ENCODE data around the gene C13orf42. TPM values are rescaled to one million over a fixed set of nuclear protein-coding genes. Genes with fewer than 3 reads are reported as not detected.

C13orf42 gene
- total RNA-seq, 2 donors from 2014 or later: not detected

DNA sequence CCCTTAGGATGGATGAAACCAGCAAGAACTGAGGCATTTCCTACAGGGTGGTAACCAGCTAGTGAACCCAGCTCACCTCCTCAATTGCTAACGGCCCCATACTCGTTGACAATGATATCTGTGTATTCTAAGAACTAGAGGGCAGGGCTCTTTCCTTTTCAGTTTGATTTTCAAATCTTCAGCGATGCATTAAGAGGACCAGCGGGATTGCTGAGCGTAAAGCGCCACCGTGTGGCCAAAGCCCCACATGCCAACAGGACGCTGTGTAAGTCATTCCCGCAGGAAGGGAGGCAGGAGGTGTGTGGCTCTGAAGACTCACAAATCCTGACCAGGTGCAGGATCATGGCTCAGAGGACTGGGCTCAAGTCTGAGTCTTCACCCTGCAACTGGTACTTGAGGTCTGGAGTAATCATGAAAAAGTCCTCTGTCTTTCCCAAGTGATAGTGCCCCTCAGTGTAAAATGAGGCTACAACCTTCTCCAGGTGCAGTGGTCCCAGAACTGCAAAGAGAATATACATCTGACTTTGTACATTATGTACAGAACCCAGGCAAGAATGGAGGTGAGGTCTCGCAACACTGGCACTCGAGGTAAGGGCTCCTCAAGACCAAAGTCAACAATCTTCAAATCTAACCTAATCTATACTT lies 40.9 kb downstream of the C13orf42 start:
- ATAC-seq (peak; percentile 85 to 90), DNase-seq (peak; percentile 81)
- intact Hi-C loops (cut with DNase I): loop anchor here in 1 of 2 donors (5.0 to 10.0 kb wide), 2 partner anchors 1093 to 1405 kb away; no protein-coding TSS in a partner anchor

DNA sequence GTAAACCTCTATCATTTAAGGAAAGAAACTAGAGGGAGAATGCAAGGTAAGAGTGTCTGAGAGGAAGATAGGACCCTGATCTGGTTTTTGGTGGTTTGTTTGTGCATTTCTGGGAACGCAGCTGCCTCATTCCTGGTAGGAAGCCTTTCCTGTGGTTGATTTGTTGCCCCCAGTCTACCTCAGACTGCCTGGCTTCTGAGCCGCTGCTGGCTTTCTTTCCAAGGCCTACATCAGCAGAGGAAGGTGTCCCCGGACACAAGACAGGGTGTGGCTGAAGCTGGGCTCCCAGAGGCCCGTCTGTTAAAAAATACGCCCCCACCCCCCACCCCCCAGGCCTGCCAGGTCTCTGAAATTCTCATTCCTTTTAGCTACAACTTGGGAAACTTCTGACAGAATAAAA lies 42.6 kb downstream of the C13orf42 start:
- ATAC-seq (no peak), DNase-seq (no peak)
- intact Hi-C loops (cut with DNase I): no loop called here

DNA sequence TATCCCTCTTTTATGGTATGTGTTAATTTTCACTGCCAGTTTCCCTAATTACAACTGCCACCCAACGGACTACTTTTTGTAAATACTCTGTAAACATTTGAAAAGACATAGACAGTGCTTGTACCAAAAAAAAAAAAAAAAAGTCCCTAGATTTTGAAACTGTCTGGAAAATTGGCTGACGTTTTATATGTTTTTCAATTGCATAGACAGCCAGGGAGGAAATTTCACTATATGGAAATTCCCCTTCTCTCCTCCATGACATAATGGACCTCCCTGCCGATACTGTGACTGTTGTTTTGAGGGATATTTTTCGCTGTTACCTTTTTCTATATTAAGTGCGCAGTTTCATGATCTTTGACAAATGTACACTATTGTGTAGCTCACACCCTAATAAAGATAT lies 43.4 kb downstream of the C13orf42 start:
- intact Hi-C loops (cut with DNase I): no loop called here
- DNase-seq: no peak

DNA sequence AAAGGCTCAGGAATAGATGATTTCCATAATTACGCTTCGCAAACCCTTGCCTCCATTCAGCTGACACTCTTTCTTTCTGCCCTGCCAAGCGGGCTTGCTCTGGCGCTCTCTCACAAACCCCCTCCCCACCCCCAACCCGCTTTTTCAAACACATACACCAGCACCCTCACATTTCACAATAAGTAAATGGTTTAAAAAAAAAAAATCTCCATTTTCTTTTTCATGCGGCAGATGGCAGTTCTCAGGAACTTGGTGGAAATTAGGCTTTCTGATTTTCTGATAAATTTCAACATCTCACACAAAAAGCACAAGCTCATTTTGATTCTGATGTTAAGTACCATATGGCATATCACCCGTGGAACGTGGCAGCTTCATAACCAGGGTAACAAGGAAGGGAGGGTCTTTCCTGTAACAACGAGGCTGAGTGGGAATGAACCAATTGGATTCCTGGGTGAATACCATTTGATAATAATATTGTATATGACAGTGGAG lies 43.8 kb downstream of the C13orf42 start:
- no peak for ATAC-seq
- no peak for DNase-seq
- intact Hi-C loops (cut with DNase I): no loop called here

More for the DNA sequence above, 43.4 kb downstream of the C13orf42 start:
- ATAC-seq: no peak

GRCh38 chr13:51066091-51066831 lies 44.8 kb downstream of the C13orf42 start:
- peak; percentile 32 for DNase-seq
- ATAC-seq: peak; percentile 41 to 64
- intact Hi-C loops (cut with DNase I): no loop called here

- DNase-seq (no peak), ATAC-seq (peak; percentile 9)
- intact Hi-C loops (cut with DNase I): no loop called here
Observed at GRCh38 chr13:51065372-51066090, 45.5 kb downstream of the C13orf42 start.

DNA sequence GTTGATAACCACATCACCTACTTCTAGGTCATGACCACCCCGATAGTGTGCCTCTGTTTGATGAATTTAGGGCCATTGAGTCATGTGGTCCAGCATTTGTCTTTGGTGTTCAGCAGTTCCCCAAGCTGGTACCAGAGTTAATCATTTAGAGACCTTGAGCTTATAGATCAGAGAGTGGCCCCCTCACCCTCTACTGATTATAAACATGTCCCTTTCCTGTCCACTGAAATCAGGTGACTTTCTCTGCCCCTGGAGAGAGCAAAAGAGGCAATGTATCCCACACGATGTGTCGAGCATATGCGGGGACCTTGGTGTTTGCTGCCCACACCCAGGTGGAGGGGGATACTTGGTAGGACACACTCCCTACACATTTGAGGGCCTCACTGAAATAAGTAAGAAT lies 46.3 kb downstream of the C13orf42 start:
- DNase-seq: no peak
- intact Hi-C loops (cut with DNase I): no loop called here
- ATAC-seq: no peak

- intact Hi-C loops (cut with DNase I): no loop called here
- ATAC-seq (no peak), DNase-seq (no peak)
Observed at GRCh38 chr13:51063909-51064308, 47.2 kb downstream of the C13orf42 start.

DNA sequence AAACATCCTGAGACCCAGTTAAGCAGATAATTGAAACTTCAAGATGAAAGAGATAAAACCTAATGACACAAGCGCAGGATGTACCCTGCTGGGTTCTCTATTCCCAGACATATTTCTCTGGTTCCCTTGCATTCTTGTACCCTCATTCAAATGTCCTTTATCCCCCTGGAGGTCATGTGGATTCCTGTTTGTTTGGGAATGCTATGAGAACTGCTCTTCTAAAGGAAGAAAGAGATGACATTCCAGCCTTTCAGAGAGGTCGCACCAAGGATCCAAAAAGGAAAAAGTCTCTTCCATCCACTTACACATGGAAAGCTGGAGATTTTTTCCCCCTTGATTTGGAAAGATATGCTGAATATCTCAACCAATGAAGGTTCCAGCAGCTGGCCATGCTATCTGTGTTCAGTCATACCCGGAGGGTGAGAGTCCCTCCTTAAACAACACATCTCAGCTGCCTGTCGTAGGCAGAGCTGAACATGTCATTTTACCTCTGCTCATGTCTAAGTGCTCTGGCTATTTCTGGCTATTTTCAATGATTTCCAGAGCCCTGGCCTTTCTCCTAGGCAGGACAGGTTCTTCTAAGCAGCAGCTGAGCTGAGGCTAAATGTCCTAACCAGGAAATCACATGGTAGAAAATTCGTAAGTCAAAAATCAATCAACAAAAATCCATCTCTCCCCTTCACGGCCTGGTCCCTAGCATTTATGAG lies 52.5 kb downstream of the C13orf42 start:
- ATAC-seq (no peak), DNase-seq (no peak)
- intact Hi-C loops (cut with DNase I): no loop called here

- no peak for ATAC-seq
- intact Hi-C loops (cut with DNase I): no loop called here
- DNase-seq: no peak
Observed at GRCh38 chr13:51057906-51058305, 53.2 kb downstream of the C13orf42 start.

DNA sequence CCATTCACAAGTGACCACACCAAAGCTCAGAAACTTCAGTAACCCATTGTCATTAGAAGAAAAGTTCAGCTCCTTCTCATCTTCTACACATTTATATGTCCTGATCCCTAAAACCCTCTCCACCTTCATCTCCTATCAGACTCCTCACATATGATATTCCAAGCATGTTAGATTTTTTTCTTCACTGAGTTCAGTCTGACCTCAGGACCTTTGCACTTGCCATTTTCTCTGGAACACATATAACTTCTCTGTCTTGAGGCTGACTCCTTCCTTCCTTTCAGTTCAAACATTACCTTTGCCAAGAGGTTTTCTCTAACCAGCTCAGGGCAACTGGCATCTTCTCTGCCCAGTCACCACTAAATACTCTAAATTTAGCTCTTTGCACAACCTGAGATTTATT lies 54.1 kb downstream of the C13orf42 start:
- ATAC-seq (no peak), DNase-seq (no peak)
- intact Hi-C loops (cut with DNase I): no loop called here

DNA sequence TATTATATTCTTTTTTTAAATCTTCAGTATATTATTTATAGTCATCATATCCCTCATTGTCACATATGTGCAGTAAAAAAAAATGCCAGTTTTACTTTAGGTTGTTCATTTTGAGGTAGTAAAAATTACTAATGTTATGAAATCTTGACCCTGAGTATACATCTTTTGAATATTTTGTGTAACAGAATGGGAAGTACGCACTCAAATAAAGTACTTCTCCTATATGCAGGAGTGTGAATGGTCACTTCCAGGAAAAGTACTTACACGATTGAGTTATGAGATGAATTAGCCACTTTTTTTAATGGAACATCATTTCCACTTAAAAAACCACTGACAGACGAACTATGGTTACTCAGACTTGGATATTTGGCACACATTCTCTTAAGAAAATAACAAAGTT lies 58.5 kb downstream of the C13orf42 start:
- ATAC-seq (no peak), DNase-seq (no peak)
- intact Hi-C loops (cut with DNase I): no loop called here

- ATAC-seq (no peak), DNase-seq (no peak)
- intact Hi-C loops (cut with DNase I): no loop called here
Observed at GRCh38 chr13:51050021-51050830, 60.8 kb downstream of the C13orf42 start.

GRCh38 chr13:51048616-51049015 lies 62.5 kb downstream of the C13orf42 start:
- intact Hi-C loops (cut with DNase I): no loop called here
- DNase-seq (no peak), ATAC-seq (no peak)

- intact Hi-C loops (cut with DNase I): no loop called here
- DNase-seq: no peak
- no peak for ATAC-seq
Observed at GRCh38 chr13:51048166-51048461, 63.0 kb downstream of the C13orf42 start.

DNA sequence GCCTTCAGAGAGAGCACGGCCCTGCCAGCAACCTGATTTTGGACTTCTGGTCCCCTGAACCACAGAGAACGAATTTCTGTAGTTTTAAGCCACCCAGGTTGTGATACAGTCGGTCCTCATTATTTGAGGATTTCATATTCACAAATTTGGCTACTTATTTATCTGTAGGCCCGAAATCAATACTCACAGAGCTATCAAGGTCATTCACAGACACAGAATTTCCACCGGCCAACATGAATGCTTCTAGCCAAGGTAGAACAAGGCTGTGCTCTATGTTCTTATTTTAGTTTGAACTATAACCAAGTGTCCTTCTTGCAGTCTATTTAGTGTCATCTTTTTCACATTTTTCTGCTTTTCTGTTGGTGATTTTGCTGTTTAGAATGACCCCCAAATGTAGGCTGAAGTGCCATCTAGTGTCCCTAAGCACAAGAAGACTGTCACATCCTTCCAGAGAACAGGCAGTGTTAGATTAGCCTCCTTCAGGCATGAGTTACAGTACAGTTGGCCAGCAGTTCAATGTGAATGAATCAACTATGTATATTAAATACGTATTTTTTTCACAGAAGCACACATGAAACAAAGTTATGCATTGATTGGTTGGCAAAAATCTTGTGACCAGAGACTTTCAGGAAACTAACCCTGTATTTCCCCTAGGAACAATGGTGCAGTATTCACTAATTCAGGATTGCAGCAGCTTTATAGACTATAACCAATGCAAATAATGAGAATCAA lies 63.5 kb downstream of the C13orf42 start:
- intact Hi-C loops (cut with DNase I): no loop called here
- ATAC-seq (no peak), DNase-seq (no peak)

GRCh38 chr13:51045451-51045850 lies 65.6 kb downstream of the C13orf42 start:
- ATAC-seq: no peak
- intact Hi-C loops (cut with DNase I): no loop called here
- no peak for DNase-seq

DNA sequence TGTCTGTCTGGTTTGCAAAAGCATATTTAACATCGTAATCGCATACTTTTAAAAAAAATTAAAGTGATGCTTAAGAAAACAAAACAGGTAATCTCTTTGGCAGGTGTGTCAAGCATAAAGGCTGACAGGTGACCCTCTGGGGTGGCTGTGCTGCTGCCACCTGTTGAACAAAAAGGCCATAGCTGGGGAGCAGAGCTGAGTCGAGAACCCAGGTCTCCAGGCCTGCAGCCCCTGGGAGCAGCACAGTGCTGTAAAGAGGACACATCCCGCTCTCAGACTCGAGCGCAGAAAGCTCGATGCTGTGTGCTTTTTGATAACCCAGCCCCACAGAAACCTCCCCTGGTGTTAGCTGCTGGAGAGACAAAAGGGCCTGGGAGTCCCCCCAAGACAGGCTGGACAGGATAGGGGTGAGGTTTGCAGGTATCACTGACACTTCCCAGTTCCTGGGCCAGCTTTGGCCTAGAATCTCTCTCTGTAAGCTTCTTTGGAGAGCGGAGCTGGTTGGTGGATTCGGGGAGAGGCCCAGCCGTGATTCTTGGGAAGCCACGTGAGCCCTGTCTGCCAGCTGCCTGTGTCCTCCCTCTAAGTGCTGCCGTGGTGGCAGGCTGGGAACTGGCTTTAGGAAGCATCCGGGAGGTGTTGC lies 66.9 kb downstream of the C13orf42 start:
- ATAC-seq (no peak), DNase-seq (no peak)
- intact Hi-C loops (cut with DNase I): no loop called here

Measured in left cardiac atrium (tissue), 4 donors.